ENCODE data around the gene KIAA1217.

The KIAA1217 gene, protein sequence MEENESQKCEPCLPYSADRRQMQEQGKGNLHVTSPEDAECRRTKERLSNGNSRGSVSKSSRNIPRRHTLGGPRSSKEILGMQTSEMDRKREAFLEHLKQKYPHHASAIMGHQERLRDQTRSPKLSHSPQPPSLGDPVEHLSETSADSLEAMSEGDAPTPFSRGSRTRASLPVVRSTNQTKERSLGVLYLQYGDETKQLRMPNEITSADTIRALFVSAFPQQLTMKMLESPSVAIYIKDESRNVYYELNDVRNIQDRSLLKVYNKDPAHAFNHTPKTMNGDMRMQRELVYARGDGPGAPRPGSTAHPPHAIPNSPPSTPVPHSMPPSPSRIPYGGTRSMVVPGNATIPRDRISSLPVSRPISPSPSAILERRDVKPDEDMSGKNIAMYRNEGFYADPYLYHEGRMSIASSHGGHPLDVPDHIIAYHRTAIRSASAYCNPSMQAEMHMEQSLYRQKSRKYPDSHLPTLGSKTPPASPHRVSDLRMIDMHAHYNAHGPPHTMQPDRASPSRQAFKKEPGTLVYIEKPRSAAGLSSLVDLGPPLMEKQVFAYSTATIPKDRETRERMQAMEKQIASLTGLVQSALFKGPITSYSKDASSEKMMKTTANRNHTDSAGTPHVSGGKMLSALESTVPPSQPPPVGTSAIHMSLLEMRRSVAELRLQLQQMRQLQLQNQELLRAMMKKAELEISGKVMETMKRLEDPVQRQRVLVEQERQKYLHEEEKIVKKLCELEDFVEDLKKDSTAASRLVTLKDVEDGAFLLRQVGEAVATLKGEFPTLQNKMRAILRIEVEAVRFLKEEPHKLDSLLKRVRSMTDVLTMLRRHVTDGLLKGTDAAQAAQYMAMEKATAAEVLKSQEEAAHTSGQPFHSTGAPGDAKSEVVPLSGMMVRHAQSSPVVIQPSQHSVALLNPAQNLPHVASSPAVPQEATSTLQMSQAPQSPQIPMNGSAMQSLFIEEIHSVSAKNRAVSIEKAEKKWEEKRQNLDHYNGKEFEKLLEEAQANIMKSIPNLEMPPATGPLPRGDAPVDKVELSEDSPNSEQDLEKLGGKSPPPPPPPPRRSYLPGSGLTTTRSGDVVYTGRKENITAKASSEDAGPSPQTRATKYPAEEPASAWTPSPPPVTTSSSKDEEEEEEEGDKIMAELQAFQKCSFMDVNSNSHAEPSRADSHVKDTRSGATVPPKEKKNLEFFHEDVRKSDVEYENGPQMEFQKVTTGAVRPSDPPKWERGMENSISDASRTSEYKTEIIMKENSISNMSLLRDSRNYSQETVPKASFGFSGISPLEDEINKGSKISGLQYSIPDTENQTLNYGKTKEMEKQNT (N-terminal part only)

DNA sequence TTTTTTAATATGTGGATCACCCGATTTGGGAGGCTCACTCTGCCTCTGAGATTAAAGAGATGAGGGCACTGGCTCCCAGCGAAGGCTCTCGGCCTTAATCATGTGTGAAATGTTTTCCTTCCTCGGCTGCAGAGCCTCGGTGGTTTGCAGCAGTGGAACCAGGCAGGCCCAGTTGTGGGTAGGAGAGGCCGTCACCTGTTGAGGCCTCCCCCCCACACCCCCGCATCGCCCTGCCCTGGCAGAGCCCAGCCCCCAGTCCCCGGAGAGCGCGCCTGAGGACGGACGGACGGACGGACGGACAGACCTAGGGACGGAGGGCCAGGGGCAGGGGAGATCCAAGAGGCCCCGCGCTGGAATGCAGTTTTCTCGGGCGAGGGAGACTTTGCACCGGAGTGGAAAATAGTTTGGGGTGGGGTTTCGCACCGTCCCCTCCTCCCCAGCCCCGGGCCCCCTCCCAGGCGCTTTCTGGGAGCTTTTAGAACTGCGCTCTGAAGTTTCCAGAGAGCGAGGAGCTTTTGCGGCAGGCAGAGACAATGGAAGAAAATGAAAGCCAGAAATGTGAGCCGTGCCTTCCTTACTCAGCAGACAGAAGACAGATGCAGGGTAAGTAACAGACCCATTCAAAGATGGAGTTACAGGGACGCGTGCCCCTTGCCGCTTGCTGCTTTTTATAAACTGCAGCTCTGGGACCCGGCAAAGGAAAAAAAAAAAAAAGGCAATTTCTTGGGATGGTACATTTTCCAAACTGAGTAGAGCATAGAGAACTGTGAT is at the start of gene KIAA1217:
TSS of gene KIAA1217 (plus strand) at position 478 of the 771 bp plus-strand sequence. CDS start at position 534, 56 bp downstream.
- DNase-seq, result no peak

GRCh38 chr10:24162206-24162985 is 46.5 kb upstream of the KIAA1217 start:
- no peak for DNase-seq

DNA sequence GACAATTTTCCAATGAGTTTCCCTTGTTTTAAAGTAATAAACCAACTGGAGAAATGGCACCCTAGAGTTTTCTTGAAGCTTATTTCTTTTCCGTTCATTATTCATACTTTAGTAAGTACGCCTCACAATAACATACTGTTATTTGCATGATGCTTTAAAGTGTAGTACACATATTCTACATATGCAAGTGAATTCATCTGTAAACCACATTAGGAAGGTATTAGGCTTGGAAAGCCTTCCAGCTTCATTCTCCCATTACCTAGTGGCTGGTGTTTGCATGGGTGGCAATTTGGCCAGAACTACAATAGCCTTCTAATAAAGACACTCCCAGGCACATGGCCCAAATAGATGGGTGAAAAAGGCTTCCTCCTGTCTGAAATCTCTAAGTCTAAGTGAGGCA is 45.5 kb upstream of the KIAA1217 start:
- DNase-seq, result no peak

DNA sequence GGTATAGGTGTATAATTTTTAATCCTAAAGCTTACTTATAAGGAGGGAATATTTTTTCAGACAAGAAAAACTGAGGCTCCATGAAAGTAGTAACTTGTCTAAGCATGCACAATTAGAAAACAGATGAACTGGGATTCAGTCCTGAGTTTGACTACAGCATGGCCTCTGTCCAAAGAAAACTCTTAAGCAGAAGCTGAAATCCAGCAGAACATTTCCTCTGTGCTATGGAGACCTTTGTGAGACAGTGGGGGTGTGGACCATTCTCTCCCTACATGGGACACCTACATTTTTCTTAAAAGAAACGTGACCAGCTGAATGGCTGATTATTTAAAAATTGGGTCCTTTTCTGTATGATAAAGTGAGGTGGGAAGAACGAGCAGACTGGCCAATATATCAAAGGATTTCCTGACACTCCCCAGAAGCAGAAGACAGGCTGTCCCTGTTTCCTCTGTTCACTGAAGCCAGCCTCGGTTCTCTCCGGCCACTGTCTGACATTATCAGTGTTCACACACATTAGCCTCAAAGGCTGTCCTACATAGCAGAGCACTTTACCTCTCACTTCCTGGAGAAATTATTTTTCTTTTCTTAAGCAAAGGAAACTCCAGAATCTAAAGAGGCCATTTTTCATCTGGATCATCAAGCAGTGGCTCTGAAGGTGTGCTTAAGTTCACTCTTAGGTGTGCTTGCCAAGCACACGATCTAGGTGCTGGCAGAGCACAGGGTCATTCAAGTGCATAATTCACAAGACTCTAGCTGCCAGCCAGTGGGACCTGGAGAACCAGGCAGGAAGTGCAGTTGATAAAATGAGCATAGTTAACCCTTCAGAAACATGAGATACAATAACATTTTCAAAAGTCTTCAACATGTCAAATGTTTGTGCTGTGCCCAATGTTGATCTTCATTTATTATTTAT is 40.4 kb upstream of the KIAA1217 start:
- no peak for DNase-seq

DNA sequence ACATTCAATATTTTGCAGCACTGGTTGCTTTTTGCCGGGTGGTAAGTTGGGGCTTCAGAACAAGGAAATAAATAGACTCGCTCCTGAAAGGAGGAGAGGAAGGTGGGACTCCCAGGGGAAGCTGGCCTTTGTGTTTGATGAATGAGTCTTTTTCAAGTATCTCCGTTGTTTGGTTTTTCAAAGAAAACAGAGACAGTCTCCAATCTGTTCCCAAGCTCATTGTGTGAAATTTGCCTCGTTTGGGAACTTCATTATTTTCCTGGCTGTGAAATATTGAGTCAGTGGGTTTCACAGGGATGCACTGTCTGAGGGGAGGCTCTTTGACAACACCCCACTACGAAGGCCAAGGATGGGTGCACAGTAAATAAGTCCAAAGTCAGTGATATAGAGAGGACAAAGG is 38.7 kb upstream of the KIAA1217 start:
- no peak for DNase-seq

- no peak for DNase-seq
Measured at GRCh38 chr10:24172909-24173308, 36.0 kb upstream of the KIAA1217 start.

- no peak for DNase-seq
Measured at GRCh38 chr10:24174014-24174413, 34.9 kb upstream of the KIAA1217 start.

DNA sequence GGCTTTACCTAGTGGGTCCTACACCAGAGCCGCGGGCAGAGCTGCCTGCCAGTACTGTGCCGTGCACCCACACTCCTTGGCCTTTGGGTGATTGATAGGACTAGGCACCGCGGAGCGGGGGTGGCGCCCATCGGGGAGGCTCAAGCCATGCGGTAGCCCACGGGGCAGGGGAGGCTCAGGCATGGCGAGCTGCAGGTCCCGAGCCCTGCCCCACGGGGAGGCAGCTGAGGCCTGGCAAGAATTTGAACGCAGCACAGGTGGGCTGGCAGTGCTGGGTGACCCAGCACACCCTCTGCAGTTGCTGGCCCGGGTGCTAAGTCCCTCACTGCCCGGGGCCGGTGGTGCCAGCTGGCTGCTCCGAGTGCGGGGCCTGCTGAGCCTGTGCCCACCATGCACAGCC is 32.3 kb upstream of the KIAA1217 start:
- DNase-seq, result no peak

DNA sequence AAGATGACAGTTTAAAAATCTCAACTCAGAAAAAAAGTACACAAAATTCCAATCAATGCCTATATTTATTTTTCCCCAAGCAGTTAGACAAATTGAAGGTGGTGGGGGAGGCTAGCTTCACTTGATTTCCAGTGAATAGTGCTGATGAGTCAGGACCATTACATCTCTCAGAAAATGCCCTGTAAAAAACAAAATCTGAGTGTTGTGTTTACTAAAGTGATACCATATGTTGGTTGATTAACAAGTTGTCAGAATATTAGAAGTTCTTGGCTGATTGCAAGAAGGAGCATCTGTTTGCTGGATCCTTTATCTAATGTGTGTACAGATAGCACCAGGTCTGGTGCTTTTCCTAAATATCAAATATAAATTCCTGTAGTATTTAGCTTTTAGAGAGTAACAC is 31.3 kb upstream of the KIAA1217 start:
- no peak for DNase-seq

- no peak for DNase-seq
Measured at GRCh38 chr10:24180891-24181290, 28.0 kb upstream of the KIAA1217 start.

- DNase-seq, result no peak
Measured at GRCh38 chr10:24184455-24184854, 24.5 kb upstream of the KIAA1217 start.

DNA sequence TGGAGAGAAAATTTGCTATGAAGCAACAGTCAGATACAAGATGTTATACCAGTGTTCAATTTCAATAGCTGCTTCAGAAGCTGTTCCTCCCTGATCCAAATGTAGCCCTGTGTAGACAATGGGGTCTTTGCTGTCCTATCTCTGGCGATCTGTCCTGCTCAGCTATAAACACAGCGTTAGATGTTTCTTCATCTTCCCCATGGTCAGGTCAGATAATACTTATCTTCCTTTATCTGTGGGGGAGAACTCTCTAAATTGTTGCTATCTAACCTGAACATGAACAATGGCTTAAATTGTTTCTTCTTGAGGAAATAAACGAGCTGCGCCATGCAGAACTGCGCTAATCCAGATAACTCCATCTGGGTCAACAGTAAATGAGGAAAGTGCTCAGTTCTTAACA is 15.6 kb upstream of the KIAA1217 start:
- DNase-seq, result no peak

DNA sequence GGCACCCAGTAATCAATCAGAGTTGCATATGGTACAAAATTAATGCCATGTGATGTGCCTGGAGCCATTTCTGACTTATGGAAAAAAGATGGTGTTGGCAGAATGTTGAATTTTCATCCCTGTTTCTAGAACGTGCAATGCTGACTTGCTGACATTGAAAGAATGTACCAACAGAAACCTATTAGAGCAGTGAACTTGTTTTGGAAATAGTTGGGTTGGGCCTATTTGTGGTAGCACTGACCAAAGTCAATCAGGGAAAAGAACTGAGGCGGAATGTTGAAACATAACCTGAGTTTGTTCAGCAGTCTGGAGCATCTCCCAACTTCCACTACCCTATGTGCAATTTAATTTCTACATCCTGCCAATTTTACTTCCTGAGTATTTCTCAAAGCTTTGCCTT is 11.7 kb upstream of the KIAA1217 start:
- DNase-seq, result no peak

- no peak for DNase-seq
Measured at GRCh38 chr10:24201503-24202180, 7.3 kb upstream of the KIAA1217 start.

- no peak for DNase-seq
Measured at GRCh38 chr10:24202181-24202570, 6.8 kb upstream of the KIAA1217 start.

DNA sequence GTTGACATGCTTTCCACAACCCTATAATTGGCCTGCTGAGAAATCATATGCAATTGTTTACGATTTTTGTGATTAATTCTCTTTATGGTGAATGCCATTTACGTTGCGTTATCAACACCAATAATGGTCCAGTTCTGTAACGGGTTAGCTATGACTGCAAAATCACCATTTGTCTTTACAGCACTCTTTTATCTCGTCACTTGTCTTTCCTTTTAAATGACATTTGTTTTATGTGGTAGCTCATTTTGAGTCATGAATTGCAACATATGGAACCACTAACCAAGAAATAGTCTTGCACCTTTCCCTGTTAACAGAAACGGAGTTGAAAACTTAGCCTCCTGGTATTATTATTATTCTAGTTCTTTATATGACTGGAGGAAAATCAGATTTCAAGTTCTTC is 3.1 kb upstream of the KIAA1217 start:
- DNase-seq, result no peak

DNA sequence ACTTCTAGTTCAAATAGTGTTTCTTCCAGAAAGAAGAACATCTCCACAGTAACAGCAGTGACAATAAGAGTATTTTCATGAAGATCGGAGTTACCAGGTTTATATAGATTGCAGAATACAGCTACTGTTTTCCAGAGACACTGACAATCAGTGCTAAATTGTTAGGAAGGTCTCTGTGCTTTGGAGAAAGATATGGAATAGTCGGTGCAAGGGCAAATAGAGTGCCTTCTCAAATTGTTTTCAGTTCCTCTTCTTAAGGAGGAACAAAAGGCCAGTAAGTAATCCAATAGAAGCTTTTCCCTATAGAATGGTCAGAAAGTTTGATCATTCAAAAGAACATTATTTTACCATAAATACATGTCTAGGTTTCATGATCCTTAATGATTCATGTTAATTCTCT is 2.6 kb upstream of the KIAA1217 start:
- peak; percentile 49 for DNase-seq

GRCh38 chr10:24206926-24207325 is 2.0 kb upstream of the KIAA1217 start:
- DNase-seq, result no peak

GRCh38 chr10:24207341-24207740 is 1.6 kb upstream of the KIAA1217 start:
- no peak for DNase-seq
